Stimulated activated naive CD8-positive, alpha-beta T cell treated with anti-CD3 and anti-CD28 coated beads, Interleukin-15, Interleukin-2, amounts not matched to agents 100 U/mL and 50 U/mL, for 24 hours (primary cell): ENCODE results near the gene CRYBB3.
"Not testable (repeated sequence)": the region's sequence is repeated elsewhere in the genome, so short reads cannot be mapped to it uniquely, and the experiment has no call there.

Experiments
- ATAC-seq: fragments of 150-1000 bp; cut with Tn5 transposase; one replicate; pipeline ENCODE4 v1.10.0; 2021
- DNase-seq: peaks from one replicate; pipeline ENCODE4 v3.0.0; 2021

Gene CRYBB3

GRCh38 chr22:25207553-25208157 lies 8.0 kb downstream of the CRYBB3 start:
- ATAC-seq: no peak
- DNase-seq: no peak

GRCh38 chr22:25208328-25208727 lies 8.7 kb downstream of the CRYBB3 start:
- no peak for ATAC-seq
- DNase-seq: no peak

GRCh38 chr22:25208743-25209505 lies 9.3 kb downstream of the CRYBB3 start:
- no peak for ATAC-seq
- no peak for DNase-seq

GRCh38 chr22:25210793-25211192 lies 11.1 kb downstream of the CRYBB3 start:
- DNase-seq (no peak), ATAC-seq (no peak)

GRCh38 chr22:25212337-25212736 lies 12.7 kb downstream of the CRYBB3 start:
- DNase-seq (no peak), ATAC-seq (no peak)

- no peak for ATAC-seq
Measured at GRCh38 chr22:25213221-25213620, 13.6 kb downstream of the CRYBB3 start.

GRCh38 chr22:25216230-25216629 lies 16.6 kb downstream of the CRYBB3 start:
- DNase-seq: no peak
- no peak for ATAC-seq

More at GRCh38 chr22:25213221-25213620, 13.6 kb downstream of the CRYBB3 start:
- no peak for DNase-seq

- ATAC-seq (no peak), DNase-seq (no peak)
Measured at GRCh38 chr22:25219211-25219689, 19.6 kb downstream of the CRYBB3 start, which contains the start of gene CRYBB2. Gene CRYBB2, plus strand, starts transcription at chr22:25219639. Its CDS starts 1,791 bp downstream, at chr22:25221430.

- DNase-seq (no peak), ATAC-seq (no peak)
Measured at GRCh38 chr22:25219948-25220442, 20.3 kb downstream of the CRYBB3 start.

GRCh38 chr22:25221790-25222189 lies 22.1 kb downstream of the CRYBB3 start:
- no peak for ATAC-seq
- DNase-seq: no peak

- DNase-seq (no peak), ATAC-seq (no peak)
Measured at GRCh38 chr22:25223269-25223850, 23.7 kb downstream of the CRYBB3 start.

- no peak for DNase-seq
- no peak for ATAC-seq
Measured at GRCh38 chr22:25228822-25229221, 29.2 kb downstream of the CRYBB3 start.

GRCh38 chr22:25230760-25231159 lies 31.1 kb downstream of the CRYBB3 start:
- not testable (repeated sequence) for ATAC-seq, DNase-seq

GRCh38 chr22:25232301-25232700 lies 32.6 kb downstream of the CRYBB3 start:
- DNase-seq (no peak), ATAC-seq (no peak)

GRCh38 chr22:25233706-25234105 lies 34.0 kb downstream of the CRYBB3 start:
- ATAC-seq, DNase-seq: not testable (repeated sequence)

GRCh38 chr22:25235547-25236290 lies 36.1 kb downstream of the CRYBB3 start:
- ATAC-seq (peak; percentile 81), DNase-seq (peak; percentile 83)

- DNase-seq: no peak
- no peak for ATAC-seq
Measured at GRCh38 chr22:25236417-25236816, 36.8 kb downstream of the CRYBB3 start.

- DNase-seq (no peak), ATAC-seq (no peak)
Measured at GRCh38 chr22:25237503-25237902, 37.8 kb downstream of the CRYBB3 start.

GRCh38 chr22:25238058-25238457 lies 38.4 kb downstream of the CRYBB3 start:
- DNase-seq, ATAC-seq: not testable (repeated sequence)

GRCh38 chr22:25255169-25255568 lies 55.5 kb downstream of the CRYBB3 start:
- ATAC-seq: not testable (repeated sequence)

More at GRCh38 chr22:25255169-25255568, 55.5 kb downstream of the CRYBB3 start:
- not testable (repeated sequence) for DNase-seq
